Pancreas (tissue), 10 donors: ENCODE data around the gene CCNK. TPM values are rescaled to one million over a fixed set of nuclear protein-coding genes. Genes with fewer than 3 reads are reported as not detected.

Source experiments
- ATAC-seq, 4 donors: fragments of 200-7000 bp; cut with Tn5 transposase; one replicate each; pipeline versions ENCODE4 v1.8.0 to v1.9.1; 2020; ENCODE audit warnings: mild to moderate bottlenecking in 4 of 4, moderate library complexity in 4 of 4
- DNase-seq, 6 donors: peaks; one replicate each; pipeline ENCODE4 v3.0.0-alpha.2; 2020
- FAIRE-seq: peaks from 2 replicates; lab custom pipeline; 2012; peaks lifted over from hg19 to GRCh38; lab: Jason Lieb, UNC
- H3K27ac ChIP-seq, 4 donors: fragments of 200-600 bp; sonication (generic); 1 replicate in 3 of 4; 2 replicates in 1 of 4; pipeline versions ENCODE4 v1.5.0 to v1.8.0; 2020
- H3K27me3 ChIP-seq, 4 donors: fragments of 200-600 bp; one replicate each; pipeline ENCODE4 v1.8.0; 2021
- H3K36me3 ChIP-seq, 3 donors: fragments of 200-600 bp; sonication (generic) in 1 of 3; one replicate each; pipeline versions ENCODE4 v1.5.0 to v1.8.0; 2020 to 2021
- H3K4me1 ChIP-seq, 3 donors: fragments of 200-600 bp; one replicate each; pipeline ENCODE4 v1.8.0; 2021
- H3K4me3 ChIP-seq, 4 donors: fragments of 200-600 bp; sonication (generic) in 2 of 4; one replicate each; pipeline versions ENCODE4 v1.5.0 to v1.8.0; 2020 to 2021
- H3K9me3 ChIP-seq, 4 donors: fragments of 200-600 bp; one replicate each; pipeline ENCODE4 v1.8.0; 2021
- CTCF ChIP-seq, 4 donors: fragments of 200-600 bp; sonication (generic) in 3 of 4; IDR thresholded peaks; one replicate each; pipeline versions ENCODE4 v1.5.0 to v1.8.0; 2021; ENCODE audit warnings: antibody characterized with exemption in 4 of 4
- WGBS, 2 donors: extraction: QIAGEN DNeasy Blood & Tissue Kit; methylation state at CpG; one replicate each; pipeline ENCODE4 v1.1.7; 2013; 5-methylcytosine and 5-hydroxymethylcytosine counted together
- intact Hi-C, 3 donors: fragments of 100-400 bp; cut with DNase I; formaldehyde crosslinking; loops; one replicate each; pipeline versions ENCODE4 v1.11.1 to v1.14.2; 2022
- polyA plus RNA-seq, 2 donors: library from polyadenylated mRNA; stranded (reverse); fragments of 200-250 nt; gene quantifications; one replicate each; pipeline ENCODE4 v1.2.3, GENCODE V29; 2013
- total RNA-seq, 6 donors: library from RNA; stranded (reverse); fragmentation: NEBNext Ultra II Directional in 4 of 6; extraction: Animal tissue kit (Norgen Biotek cat#: 25700) in 4 of 6; gene quantifications; one replicate each; pipeline versions ENCODE4 v1.2.1 to v1.2.4, GENCODE V29; 2021 to 2023
- donor health status: healthy with polysubstance abuse.
- donor health status: DM: no; HTN: no; CAD: no; lungs with moderate emphysema.
- donor health status: DM: no; HTN: no; CAD: no.
- donor health status: control.
- donor health status: control.
- donor health status: Bipolar disorder and iron deficiency.
- donor health status: DM: yes; HTN: yes; CAD: no.
- donor health status: DM: no; HTN: no; CAD: no.
- donor health status: DM: no; HTN: no; CAD: no.
- donor health status: DM: yes; HTN: yes; CAD: no.

The CCNK gene
- total and polyA plus RNA-seq, 8 donors, result 7.9 to 23.4 (median 14.5) TPM

GRCh38 chr14:99479906-99480869 lies 1.0 kb upstream of the CCNK start, which contains the start of gene SETD3:
TSS of gene SETD3 (minus strand) at chr14:99480859. CDS start at chr14:99465805, 15,054 bp downstream.
- ATAC-seq, result peak in 2 of 4 donors; percentile 0 to 1
- no peaks in the 10 kb centered on the region for H3K27me3 ChIP-seq
- intact Hi-C loops, result no loop called here

DNA sequence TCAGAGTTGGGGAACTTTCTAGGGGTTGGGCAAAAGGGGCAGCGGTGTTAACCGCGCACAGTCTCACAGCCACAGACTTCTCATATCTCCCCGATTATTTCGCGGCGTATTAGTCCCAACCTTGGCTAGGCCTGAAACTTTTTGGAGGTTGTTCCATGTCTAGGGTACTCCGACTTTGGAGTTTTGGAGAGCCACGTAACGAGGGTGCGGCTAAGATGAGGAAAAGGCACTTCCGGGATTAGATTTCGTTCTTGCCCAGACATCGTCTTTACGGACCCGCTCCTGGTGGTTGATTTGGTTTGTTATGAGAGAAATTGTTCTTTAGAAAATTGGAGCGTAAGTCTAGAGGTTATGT lies 513 bp downstream of the CCNK start:
- Histone ChIP-seq H3K36me3 (no peaks in the 10 kb centered on the region), H3K4me3 (peak overlapping the region; percentile 81 to 88 (median 86)), H3K4me1 (peaks cover 20 to 43% (median 26%) of the 10 kb centered on the region in 3 donors), H3K27me3 (no peaks in the 10 kb centered on the region), H3K27ac (peak overlapping the region; percentile 61 to 87 (median 82)), H3K9me3 (no peaks in the 10 kb centered on the region)
- no peak for TF ChIP-seq CTCF (IDR thresholded peaks at IDR 0.05)
- no peak for DNase-seq
- FAIRE-seq, result no peak
- peak in 2 of 4 donors; percentile 0 to 1 for ATAC-seq
- intact Hi-C loops, result no loop called here
- WGBS, 2 donors, result 0 to 1% methylated on average over 17 of the region's 17 CpGs

More at GRCh38 chr14:99479906-99480869, 1.0 kb upstream of the CCNK start, which contains the start of gene SETD3:
- Histone ChIP-seq H3K9me3 (no peaks in the 10 kb centered on the region), H3K4me1 (peaks cover 20 to 50% (median 34%) of the 10 kb centered on the region in 3 donors), H3K36me3 (no peaks in the 10 kb centered on the region), H3K27ac (peak within 1 kb of the TSS; percentile 69 to 87 (median 82)), H3K4me3 (peak within 1 kb of the TSS; percentile 81 to 92 (median 87))
- WGBS, 2 donors, result 1% methylated on average over 55 to 122 of the region's 122 CpGs
- DNase-seq, result peak; percentile 56 to 82 (median 63)
- no peak for FAIRE-seq
- TF ChIP-seq CTCF (IDR thresholded peaks at IDR 0.05), result no peak

DNA sequence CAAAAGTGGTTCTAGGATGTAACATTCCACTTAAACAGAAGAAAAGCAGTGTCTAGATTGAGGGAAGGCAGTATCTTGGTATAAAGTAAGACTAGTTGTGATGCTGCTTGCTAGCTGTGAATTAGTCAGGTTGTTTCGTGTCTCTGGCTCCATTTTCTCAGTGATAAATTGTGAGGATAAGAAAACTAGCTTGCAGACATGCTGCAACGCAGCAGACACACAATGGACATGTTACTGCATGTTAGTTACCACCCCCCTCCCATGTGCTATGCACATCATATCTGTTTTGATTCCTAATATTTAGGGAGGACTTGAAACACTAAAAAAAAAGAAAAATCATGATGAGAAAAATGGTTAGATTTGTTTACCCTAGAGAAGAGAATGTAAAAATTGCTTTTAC lies 2.9 kb downstream of the CCNK start:
- ATAC-seq, result no peak
- H3K27ac ChIP-seq, result no peak overlapping the region
- WGBS, 2 donors, result 26 to 29% methylated on average over 2 of the region's 2 CpGs

DNA sequence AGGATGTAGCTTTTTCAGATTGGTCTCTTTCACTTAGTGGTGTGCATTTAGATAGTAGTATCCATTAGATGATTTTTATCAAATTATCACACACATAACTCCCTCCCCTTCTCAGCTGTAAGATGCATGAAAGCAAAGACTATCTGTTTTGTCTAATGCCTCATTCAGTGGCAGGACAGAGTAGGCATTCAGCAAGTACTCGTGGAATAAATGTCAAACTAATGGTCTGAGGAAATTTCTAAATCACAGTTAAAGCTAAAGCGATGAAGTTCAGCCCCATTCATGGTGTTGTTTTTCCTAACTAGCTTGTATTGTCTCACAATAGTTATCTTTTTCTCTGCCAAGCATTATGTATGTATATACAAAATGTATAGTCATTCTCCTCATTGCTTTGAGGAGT lies 16.1 kb downstream of the CCNK start:
- Histone ChIP-seq H3K36me3 (peaks cover 5 to 76% (median 36%) of the 10 kb centered on the region in 3 donors), H3K27me3 (no peaks in the 10 kb centered on the region), H3K9me3 (no peaks in the 10 kb centered on the region), H3K27ac (no peak overlapping the region), H3K4me3 (no peak overlapping the region), H3K4me1 (no peaks in the 10 kb centered on the region)
- ATAC-seq, result no peak
- 89 to 90% methylated on average over 2 of the region's 2 CpGs for WGBS, 2 donors
- intact Hi-C loops, result no loop called here
- FAIRE-seq, result no peak
- no peak for DNase-seq
- TF ChIP-seq CTCF (IDR thresholded peaks at IDR 0.05), result no peak

More for the DNA sequence above, 2.9 kb downstream of the CCNK start:
- Histone ChIP-seq H3K9me3 (no peaks in the 10 kb centered on the region), H3K36me3 (no peaks in the 10 kb centered on the region), H3K4me1 (peaks cover 16 to 30% (median 22%) of the 10 kb centered on the region in 3 donors), H3K27me3 (no peaks in the 10 kb centered on the region), H3K4me3 (no peak overlapping the region)
- FAIRE-seq, result no peak
- no peak for DNase-seq
- intact Hi-C loops, result no loop called here
- TF ChIP-seq CTCF (IDR thresholded peaks at IDR 0.05), result no peak
